Measurements from ENCODE around the gene TRIM25. TPM values are rescaled to one million over a fixed set of nuclear protein-coding genes. Genes with fewer than 3 reads are reported as not detected.
A peak's percentile ranks its signal among the peaks of the same experiment; 100 is the strongest.

Gene TRIM25
- total RNA-seq, 2 experiments from 2014 or later, result 180 to 181 TPM

- ChIA-PET CTCF (no interaction called here), POLR2A (interaction anchor here (1.0 kb wide), 1 partner anchor 11 kb away, joined by 3 read pairs; no protein-coding TSS in a partner anchor)
- peaks cover 24% of the 10 kb centered on the region for H3K9me3 Mint-ChIP-seq
- no peak for DNase-seq
- H3K27me3 Mint-ChIP-seq, result no peaks in the 10 kb centered on the region
- H3K4me1 Mint-ChIP-seq, result peaks cover 42% of the 10 kb centered on the region
- no peak overlapping the region for H3K4me3 Mint-ChIP-seq
- H3K27ac Mint-ChIP-seq, result peak overlapping the region; percentile 11
- H3K36me3 Mint-ChIP-seq (ENCODE audit: low read depth), result peaks cover 27% of the 10 kb centered on the region
Measured at GRCh38 chr17:56918916-56919315, 5.1 kb upstream of the TRIM25 start.

GRCh38 chr17:56917559-56918296, 3.9 kb upstream of the TRIM25 start:
- DNase-seq, result no peak
- peaks cover 24% of the 10 kb centered on the region for H3K9me3 Mint-ChIP-seq
- H3K4me3 Mint-ChIP-seq, result no peak overlapping the region
- ChIA-PET POLR2A (no interaction called here), CTCF (no interaction called here)
- H3K27ac Mint-ChIP-seq, result no peak overlapping the region
- no peaks in the 10 kb centered on the region for H3K27me3 Mint-ChIP-seq
- peaks cover 42% of the 10 kb centered on the region for H3K4me1 Mint-ChIP-seq
- H3K36me3 Mint-ChIP-seq (ENCODE audit: low read depth), result peaks cover 32% of the 10 kb centered on the region

- DNase-seq, result no peak
- Mint-ChIP-seq H3K4me3 (peak overlapping the region; percentile 98), H3K27me3 (no peaks in the 10 kb centered on the region), H3K27ac (peak overlapping the region; percentile 86), H3K4me1 (peaks cover 58% of the 10 kb centered on the region), H3K36me3 (ENCODE audit: low read depth) (peaks cover 59% of the 10 kb centered on the region), H3K9me3 (peaks cover 22% of the 10 kb centered on the region)
- ChIA-PET CTCF (interaction anchor here (1.1 to 1.9 kb wide), 4 partner anchors 22 to 80 kb away, joined by 3 to 8 read pairs (median 4); partner anchors contain the start of gene COIL), POLR2A (interaction anchor here (0.7 to 2.7 kb wide), 19 partner anchors 9 to 172 kb away, joined by 3 to 8 read pairs (median 4); no protein-coding TSS in a partner anchor)
Measured at GRCh38 chr17:56914581-56915273, 878 bp upstream of the TRIM25 start.

GRCh38 chr17:56913353-56913866, 439 bp downstream of the TRIM25 start:
- POLR2A ChIA-PET, result interaction anchor here (0.8 to 3.1 kb wide), 19 partner anchors 7 to 173 kb away, joined by 3 to 11 read pairs (median 5); partner anchors contain the start of gene AKAP1
- Mint-ChIP-seq H3K4me1 (peaks cover 58% of the 10 kb centered on the region), H3K36me3 (ENCODE audit: low read depth) (peaks cover 63% of the 10 kb centered on the region), H3K9me3 (peaks cover 15% of the 10 kb centered on the region), H3K27ac (peak overlapping the region; percentile 86), H3K4me3 (peak overlapping the region; percentile 98), H3K27me3 (no peaks in the 10 kb centered on the region)
- CTCF ChIA-PET, result interaction anchor here (0.8 to 1.9 kb wide), 6 partner anchors 23 to 133 kb away, joined by 3 to 8 read pairs (median 4); partner anchors contain the start of gene COIL
- DNase-seq, result no peak

- H3K4me3 Mint-ChIP-seq, result peak overlapping the region; percentile 98
- peak overlapping the region; percentile 86 for H3K27ac Mint-ChIP-seq
- H3K27me3 Mint-ChIP-seq, result no peaks in the 10 kb centered on the region
- POLR2A ChIA-PET, result interaction anchor here (0.6 to 3.1 kb wide), 8 partner anchors 10 to 50 kb away, joined by 3 to 11 read pairs (median 6); no protein-coding TSS in a partner anchor
- no peak for DNase-seq
- H3K4me1 Mint-ChIP-seq, result peaks cover 63% of the 10 kb centered on the region
- peaks cover 13% of the 10 kb centered on the region for H3K9me3 Mint-ChIP-seq
- CTCF ChIA-PET, result interaction anchor here (0.7 to 9.9 kb wide), 4 partner anchors 28 to 78 kb away, joined by 3 to 51 read pairs (median 6); partner anchors contain the start of gene COIL
- H3K36me3 Mint-ChIP-seq (ENCODE audit: low read depth), result peaks cover 67% of the 10 kb centered on the region
Measured at GRCh38 chr17:56913000-56913311, 893 bp downstream of the TRIM25 start.

GRCh38 chr17:56912105-56912999, 1.5 kb downstream of the TRIM25 start:
- Mint-ChIP-seq H3K4me3 (peak overlapping the region; percentile 98), H3K4me1 (peaks cover 67% of the 10 kb centered on the region), H3K27ac (peak overlapping the region; percentile 86), H3K27me3 (no peaks in the 10 kb centered on the region), H3K9me3 (peaks cover 7% of the 10 kb centered on the region), H3K36me3 (ENCODE audit: low read depth) (peaks cover 67% of the 10 kb centered on the region)
- ChIA-PET POLR2A (interaction anchor here (0.6 to 3.1 kb wide), 6 partner anchors 17 to 39 kb away, joined by 3 to 11 read pairs (median 4); no protein-coding TSS in a partner anchor), CTCF (interaction anchor here (0.7 to 9.9 kb wide), 3 partner anchors 29 to 77 kb away, joined by 3 to 51 read pairs (median 8); partner anchors contain the start of gene COIL)
- DNase-seq, result no peak

- H3K27me3 Mint-ChIP-seq, result no peaks in the 10 kb centered on the region
- ChIA-PET CTCF (interaction anchor here (0.7 to 9.9 kb wide), 4 partner anchors 17 to 99 kb away, joined by 3 to 51 read pairs (median 4); no protein-coding TSS in a partner anchor), POLR2A (interaction anchor here (1.0 to 3.1 kb wide), 7 partner anchors 19 to 174 kb away, joined by 3 to 11 read pairs (median 3); partner anchors contain the start of gene AKAP1)
- peaks cover 74% of the 10 kb centered on the region for H3K36me3 Mint-ChIP-seq (ENCODE audit: low read depth)
- no peak for DNase-seq
- peaks cover 62% of the 10 kb centered on the region for H3K4me1 Mint-ChIP-seq
- H3K9me3 Mint-ChIP-seq, result no peaks in the 10 kb centered on the region
- peak overlapping the region; percentile 98 for H3K4me3 Mint-ChIP-seq
- H3K27ac Mint-ChIP-seq, result peak overlapping the region; percentile 61
Measured at GRCh38 chr17:56910509-56911235, 3.2 kb downstream of the TRIM25 start.

GRCh38 chr17:56909742-56910508, 3.9 kb downstream of the TRIM25 start:
- H3K36me3 Mint-ChIP-seq (ENCODE audit: low read depth), result peaks cover 77% of the 10 kb centered on the region
- H3K4me3 Mint-ChIP-seq, result peak overlapping the region; percentile 98
- no peak for DNase-seq
- CTCF ChIA-PET, result interaction anchor here (0.7 to 9.9 kb wide), 3 partner anchors 17 to 189 kb away, joined by 3 to 51 read pairs (median 3); no protein-coding TSS in a partner anchor
- POLR2A ChIA-PET, result interaction anchor here (1.0 to 3.1 kb wide), 6 partner anchors 13 to 175 kb away, joined by 3 to 11 read pairs (median 4); partner anchors contain the start of gene AKAP1
- H3K9me3 Mint-ChIP-seq, result no peaks in the 10 kb centered on the region
- H3K4me1 Mint-ChIP-seq, result peaks cover 56% of the 10 kb centered on the region
- H3K27me3 Mint-ChIP-seq, result no peaks in the 10 kb centered on the region
- H3K27ac Mint-ChIP-seq, result peak overlapping the region; percentile 61

GRCh38 chr17:56908001-56908542, 5.8 kb downstream of the TRIM25 start:
- CTCF ChIA-PET, result interaction anchor here (0.8 to 9.9 kb wide), 5 partner anchors 33 to 408 kb away, joined by 3 to 51 read pairs (median 5); no protein-coding TSS in a partner anchor

GRCh38 chr17:56903560-56903959, 10.3 kb downstream of the TRIM25 start:
- H3K4me1 Mint-ChIP-seq, result peaks cover 53% of the 10 kb centered on the region
- POLR2A ChIA-PET, result interaction anchor here (1.8 kb wide), 1 partner anchor 10 kb away, joined by 5 read pairs; the partner anchor contains the start of gene TRIM25
- no peaks in the 10 kb centered on the region for H3K9me3 Mint-ChIP-seq
- H3K27me3 Mint-ChIP-seq, result no peaks in the 10 kb centered on the region
- no peak overlapping the region for H3K4me3 Mint-ChIP-seq
- peaks cover 93% of the 10 kb centered on the region for H3K36me3 Mint-ChIP-seq (ENCODE audit: low read depth)
- CTCF ChIA-PET, result interaction anchor here (9.9 kb wide), 1 partner anchor 38 kb away, joined by 51 read pairs; no protein-coding TSS in a partner anchor
- H3K27ac Mint-ChIP-seq, result no peak overlapping the region
- no peak for DNase-seq

More at GRCh38 chr17:56908001-56908542, 5.8 kb downstream of the TRIM25 start:
- peak overlapping the region; percentile 26 for H3K4me3 Mint-ChIP-seq
- peak; percentile 77 for DNase-seq
- POLR2A ChIA-PET, result interaction anchor here (0.6 to 2.5 kb wide), 5 partner anchors 17 to 53 kb away, joined by 3 to 8 read pairs (median 3); partner anchors contain the start of gene COIL
- no peaks in the 10 kb centered on the region for H3K27me3 Mint-ChIP-seq
- peaks cover 86% of the 10 kb centered on the region for H3K36me3 Mint-ChIP-seq (ENCODE audit: low read depth)
- peak overlapping the region; percentile 87 for H3K27ac Mint-ChIP-seq
- H3K4me1 Mint-ChIP-seq, result peaks cover 66% of the 10 kb centered on the region
- H3K9me3 Mint-ChIP-seq, result no peaks in the 10 kb centered on the region

Measured in activated CD4-positive, alpha-beta memory T cell treated with anti-CD3 and anti-CD28 coated beads, Interleukin-2, amount 10 ng/mL, durations not matched to agents 7 days and 5 days (primary cell).